Measurements from ENCODE around the gene TLL2. TPM values are rescaled to one million over a fixed set of nuclear protein-coding genes. Genes with fewer than 3 reads are reported as not detected.

Gene TLL2
- total RNA-seq, 6 experiments from 2014 or later = 0.08 to 0.45 (median 0.24) TPM

- no peak for DNase-seq
- Mint-ChIP-seq H3K27ac (no peak overlapping the region), H3K4me1 (ENCODE audit: low read depth) (peaks cover 19% of the 10 kb centered on the region), H3K27me3 (ENCODE audit: insufficient read depth) (peaks cover 12% of the 10 kb centered on the region), H3K36me3 (ENCODE audit: low read depth) (no peaks in the 10 kb centered on the region), H3K4me3 (no peak overlapping the region), H3K9me3 (no peaks in the 10 kb centered on the region)
- TF ChIP-seq CTCF (IDR thresholded peaks at IDR 0.05) = no peak
These were observed 8.3 kb downstream of the TLL2 start for GRCh38 chr10:96505150-96506136.

- Mint-ChIP-seq H3K4me1 (ENCODE audit: low read depth) (peaks cover 8% of the 10 kb centered on the region), H3K27me3 (ENCODE audit: insufficient read depth) (peaks cover 12% of the 10 kb centered on the region), H3K9me3 (no peaks in the 10 kb centered on the region), H3K27ac (no peak overlapping the region), H3K36me3 (ENCODE audit: low read depth) (no peaks in the 10 kb centered on the region), H3K4me3 (no peak overlapping the region)
- DNase-seq = no peak
- TF ChIP-seq CTCF (IDR thresholded peaks at IDR 0.05) = no peak
These were observed 11.0 kb downstream of the TLL2 start for GRCh38 chr10:96502561-96503282.

GRCh38 chr10:96501985-96502384, 11.7 kb downstream of the TLL2 start:
- Mint-ChIP-seq H3K27ac (no peak overlapping the region), H3K4me3 (no peak overlapping the region), H3K36me3 (ENCODE audit: low read depth) (no peaks in the 10 kb centered on the region), H3K4me1 (ENCODE audit: low read depth) (peaks cover 8% of the 10 kb centered on the region), H3K9me3 (no peaks in the 10 kb centered on the region), H3K27me3 (ENCODE audit: insufficient read depth) (peaks cover 14% of the 10 kb centered on the region)
- TF ChIP-seq CTCF (IDR thresholded peaks at IDR 0.05) = no peak
- peak; percentile 16 for DNase-seq

GRCh38 chr10:96500519-96500918, 13.2 kb downstream of the TLL2 start:
- TF ChIP-seq CTCF (IDR thresholded peaks at IDR 0.05) = no peak
- no peaks in the 10 kb centered on the region for H3K36me3 Mint-ChIP-seq (ENCODE audit: low read depth)
- no peak for DNase-seq
- no peak overlapping the region for H3K27ac Mint-ChIP-seq
- H3K4me1 Mint-ChIP-seq (ENCODE audit: low read depth) = peaks cover 8% of the 10 kb centered on the region
- no peak overlapping the region for H3K4me3 Mint-ChIP-seq
- H3K27me3 Mint-ChIP-seq (ENCODE audit: insufficient read depth) = peaks cover 14% of the 10 kb centered on the region
- no peaks in the 10 kb centered on the region for H3K9me3 Mint-ChIP-seq

- Mint-ChIP-seq H3K9me3 (no peaks in the 10 kb centered on the region), H3K4me1 (ENCODE audit: low read depth) (peaks cover 8% of the 10 kb centered on the region), H3K27me3 (ENCODE audit: insufficient read depth) (peaks cover 16% of the 10 kb centered on the region)
These were observed 13.7 kb downstream of the TLL2 start for GRCh38 chr10:96500050-96500449.

More at GRCh38 chr10:96500050-96500449, 13.7 kb downstream of the TLL2 start:
- no peaks in the 10 kb centered on the region for H3K36me3 Mint-ChIP-seq (ENCODE audit: low read depth)
- no peak for DNase-seq
- no peak for TF ChIP-seq CTCF (IDR thresholded peaks at IDR 0.05)
- no peak overlapping the region for H3K4me3 Mint-ChIP-seq
- no peak overlapping the region for H3K27ac Mint-ChIP-seq
